ENCODE data around the gene LAMA3. TPM values are rescaled to one million over a fixed set of nuclear protein-coding genes. Genes with fewer than 3 reads are reported as not detected.

LAMA3 gene
- total RNA-seq, 1 experiment from 2014 or later = 5.6 TPM

GRCh38 chr18:23701544-23702064 is 12.4 kb downstream of the LAMA3 start:
- Histone ChIP-seq H2AFZ (ENCODE audit: low read depth, low read length, poor library complexity, severe bottlenecking) (no peak overlapping the region), H3K36me3 (ENCODE audit: control insufficient read depth in 1 of 2, insufficient read depth in 2 of 2, low read length in 2 of 2) (no peaks in the 10 kb centered on the region), H3K4me2 (ENCODE audit: low read length) (no peak overlapping the region), H3K9ac (ENCODE audit: low read length) (no peak overlapping the region), H3K4me3 (replicated peaks in 1 of 2; ENCODE audit: low read depth in 1 of 2, low read length in 2 of 2) (no peak overlapping the region), H3K9me2 (ENCODE audit: insufficient read depth) (no peaks in the 10 kb centered on the region), H3K27me3 (ENCODE audit: insufficient read depth, low read length) (no peaks in the 10 kb centered on the region), H3K9me3 (ENCODE audit: control insufficient read depth in 1 of 2, insufficient read depth in 1 of 2, low read depth in 1 of 2, low read length in 2 of 2) (no peaks in the 10 kb centered on the region), H3K27ac (ENCODE audit: low read depth, low read length) (no peak overlapping the region), H3K4me1 (ENCODE audit: control insufficient read depth in 1 of 2, insufficient read depth in 2 of 2, low read length in 2 of 2) (peaks cover 11 to 22% of the 10 kb centered on the region in 2 experiments), H4K20me1 (ENCODE audit: insufficient read depth) (no peaks in the 10 kb centered on the region), H3K79me2 (ENCODE audit: insufficient read depth, low read length) (no peaks in the 10 kb centered on the region)
- no TSS peak for BruUV-seq (replicated peaks)
- ChIA-PET POLR2A (no interaction called here), CTCF (interaction anchor here (1.3 to 3.6 kb wide), 4 partner anchors 8 to 79 kb away, joined by 5 to 178 read pairs (median 26); no protein-coding TSS in a partner anchor), RAD21 (ENCODE audit: low non-redundant PET in 1 of 2, low total read pairs in 2 of 2, uncharacterized antibody in 2 of 2, unreplicated experiment in 2 of 2) (interaction anchor here in 1 of 2 experiments (1.9 kb wide), 1 partner anchor 203 kb away, joined by 6 read pairs; no protein-coding TSS in a partner anchor)
- TF ChIP-seq SP1 (IDR thresholded peaks at IDR 0.05; ENCODE audit: low read depth) = no peak
- TF ChIP-seq ELF1 (IDR thresholded peaks at IDR 0.05; ENCODE audit: borderline replicate concordance, low read depth) = no peak
- TF ChIP-seq ZBTB33 (IDR thresholded peaks at IDR 0.05; ENCODE audit: extremely low read depth, insufficient replicate concordance, low read length) = no peak
- TF ChIP-seq ZNF274 (IDR thresholded peaks at IDR 0.05; ENCODE audit: low read depth, low read length) = no peak
- no peak for TF ChIP-seq EGR1 (IDR thresholded peaks at IDR 0.05; ENCODE audit: low read depth)
- no peak for TF ChIP-seq EZH2phosphoT487 (IDR thresholded peaks at IDR 0.05; ENCODE audit: borderline replicate concordance)
- TF ChIP-seq CTCF (IDR thresholded peaks at IDR 0.05 in 2 of 3, conservative IDR thresholded peaks at IDR 0.05 in 1 of 3; ENCODE audit: borderline replicate concordance in 1 of 3, insufficient read depth in 1 of 3, low read depth in 2 of 3, low read length in 2 of 3) = no peak
- TF ChIP-seq JUND (IDR thresholded peaks at IDR 0.05) = no peak
- TF ChIP-seq POLR2AphosphoS5 (IDR thresholded peaks at IDR 0.05; ENCODE audit: low read depth, low read length) = no peak
- no peak for TF ChIP-seq CBX3 (IDR thresholded peaks at IDR 0.05; ENCODE audit: low read depth)
- ATAC-seq (no peak), DNase-seq (ENCODE audit: low read depth, low spot score) (no peak)
- intact Hi-C loops (cut with micrococcal nuclease) = loop anchor here (2.0 to 10.0 kb wide), 4 partner anchors 111 to 413 kb away; no protein-coding TSS in a partner anchor

Data from HCT116 (cell line).